HepG2 (cell line): ENCODE measurements around the gene ASF1B. TPM values are rescaled to one million over a fixed set of nuclear protein-coding genes. Genes with fewer than 3 reads are reported as not detected.

Experiments used
- ATAC-seq: fragments of 200-7000 bp; cut with Tn5 transposase; 3 replicates; pipeline ENCODE4 v1.9.1; 2020; ENCODE audit warnings: mild to moderate bottlenecking, moderate library complexity
- BruUV-seq: library from RNA; stranded (reverse); fragments of 400-500 nt; replicated peaks from 2 replicates; lab custom pipeline; 2021; lab: Mats Ljungman, UMichigan
- CTCF ChIA-PET: fragments of 300-600 bp; formaldehyde crosslinking; extraction: SDS; loops from one replicate; lab custom pipeline; 2021; ENCODE audit warnings: low total read pairs, inconsistent platforms, low intra/inter-chr PET ratio; lab: Yijun Ruan, JAX
- POLR2A ChIA-PET: fragments of 350-600 bp; sonication (Branson Sonifier 250); formaldehyde crosslinking; loops from one replicate; lab custom pipeline; 2020; ENCODE audit warnings: antibody characterized with exemption, inconsistent platforms; lab: Yijun Ruan, JAX
- DNase-seq: peaks from one replicate; pipeline ENCODE4 v3.0.0-alpha.2; 2015; ENCODE audit warnings: low spot score
- FAIRE-seq: peaks from 3 replicates; lab custom pipeline; 2011; peaks lifted over from hg19 to GRCh38; lab: Jason Lieb, UNC
- H2AFZ ChIP-seq: one replicate; pipeline ENCODE4 v1.6.1; 2011; ENCODE audit warnings: low read length, inconsistent platforms
- H3K27ac ChIP-seq: fragments of 300-600 bp; 3 replicates; pipeline ENCODE4 v1.8.0; 2011; ENCODE audit warnings: mixed run types, mild to moderate bottlenecking, mixed read lengths, low read length, inconsistent platforms; ENCODE audit not compliant: insufficient read depth; ENCODE audit errors: extremely low read length
- H3K27me3 ChIP-seq, 2 experiments: fragments of 200-600 bp in 1 of 2; 2 replicates in 1 of 2; 3 replicates in 1 of 2; pipeline versions ENCODE4 v1.6.0 to v1.8.0; 2011; ENCODE audit warnings: low read length in 2 of 2, mild to moderate bottlenecking in 2 of 2, moderate library complexity in 2 of 2, inconsistent platforms in 1 of 2; ENCODE audit not compliant: insufficient read depth in 2 of 2, control insufficient read depth in 1 of 2
- H3K36me3 ChIP-seq, 2 experiments: fragments of 200-600 bp in 1 of 2; replicated peaks in 1 of 2; 2 replicates in 1 of 2; 3 replicates in 1 of 2; pipeline versions ENCODE4 v1.5.1 to v1.8.0; 2011; ENCODE audit warnings: low read length in 2 of 2, inconsistent platforms in 1 of 2; ENCODE audit not compliant: insufficient read depth in 2 of 2, control insufficient read depth in 1 of 2
- H3K4me1 ChIP-seq: 2 replicates; pipeline ENCODE4 v1.5.1; 2012; ENCODE audit warnings: low read length, inconsistent platforms; ENCODE audit not compliant: insufficient read depth
- H3K4me2 ChIP-seq: 2 replicates; pipeline ENCODE4 v1.6.0; 2011; ENCODE audit warnings: low read depth, low read length, inconsistent platforms
- H3K4me3 ChIP-seq, 3 experiments: fragments of 200-600 bp in 1 of 3; sonication (generic), shearing (Covaris generic) in 1 of 3; replicated peaks in 1 of 3; 2 replicates each; pipeline ENCODE4 v1.5.1; 2011 to 2016; ENCODE audit warnings: low read length in 3 of 3, inconsistent platforms in 2 of 3, low read depth in 2 of 3, mild to moderate bottlenecking in 2 of 3, control low read depth in 1 of 3, mixed read lengths in 1 of 3; ENCODE audit not compliant: insufficient read depth in 1 of 3
- H3K79me2 ChIP-seq: one replicate; pipeline ENCODE4 v1.6.1; 2011; ENCODE audit warnings: low read length, inconsistent platforms; ENCODE audit not compliant: insufficient read depth
- H3K9ac ChIP-seq: 2 replicates; pipeline ENCODE4 v1.6.0; 2011; ENCODE audit warnings: mild to moderate bottlenecking, low read depth, low read length, inconsistent platforms; ENCODE audit not compliant: insufficient read depth
- H3K9me3 ChIP-seq: 2 replicates; pipeline ENCODE4 v1.5.1; 2012; ENCODE audit warnings: mild to moderate bottlenecking, low read length
- H4K20me1 ChIP-seq: 2 replicates; pipeline ENCODE4 v1.6.0; 2011; ENCODE audit warnings: inconsistent platforms, mild to moderate bottlenecking, low read length, moderate library complexity; ENCODE audit not compliant: insufficient read depth
- ATF7 ChIP-seq, 2 experiments: fragments of 450-650 bp in 1 of 2; sonication (generic) in 1 of 2; formaldehyde crosslinking in 1 of 2; IDR thresholded peaks; 2 replicates each; pipeline versions ENCODE4 v1.4.0 to v1.6.1; 2016 to 2020; ENCODE audit warnings: antibody characterized with exemption in 1 of 2, mild to moderate bottlenecking in 1 of 2, missing genetic modification reagents in 1 of 2
- GABPB1 ChIP-seq: IDR thresholded peaks from 2 replicates; pipeline ENCODE4 v1.6.1; 2016; ENCODE audit warnings: mild to moderate bottlenecking, missing genetic modification reagents, moderate library complexity, missing compliant biosample characterization
- PATZ1 ChIP-seq: sonication (generic); formaldehyde crosslinking; IDR thresholded peaks from 2 replicates; pipeline ENCODE4 v1.4.0; 2020; ENCODE audit warnings: missing genetic modification reagents
- RFXAP ChIP-seq: sonication (generic); formaldehyde crosslinking; IDR thresholded peaks from 2 replicates; pipeline ENCODE4 v1.4.0; 2020; ENCODE audit warnings: missing genetic modification reagents, borderline replicate concordance
- TFDP1 ChIP-seq: IDR thresholded peaks from 2 replicates; pipeline ENCODE4 v1.6.1; 2016; ENCODE audit warnings: missing compliant biosample characterization, missing genetic modification reagents, borderline replicate concordance
- THAP11 ChIP-seq: IDR thresholded peaks from 2 replicates; pipeline ENCODE4 v1.6.1; 2016; ENCODE audit warnings: missing biosample characterization, missing genetic modification reagents
- ZMYM2 ChIP-seq: sonication (generic); formaldehyde crosslinking; IDR thresholded peaks from 2 replicates; pipeline ENCODE4 v1.8.0; 2022; ENCODE audit warnings: mild to moderate bottlenecking, missing genetic modification reagents
- ZNF598 ChIP-seq: sonication (generic); formaldehyde crosslinking; IDR thresholded peaks from 2 replicates; pipeline ENCODE4 v1.5.1; 2020; ENCODE audit warnings: mild to moderate bottlenecking, missing genetic modification reagents, borderline replicate concordance
- ZXDC ChIP-seq: sonication (generic); formaldehyde crosslinking; IDR thresholded peaks from 2 replicates; pipeline ENCODE4 v1.5.0; 2020; ENCODE audit warnings: mild to moderate bottlenecking, missing genetic modification reagents
- WGBS: methylation state at CpG from one replicate; pipeline ENCODE4 v1.1.6; 2017; ENCODE audit warnings: low lambda C conversion rate; 5-methylcytosine and 5-hydroxymethylcytosine counted together
- in situ Hi-C: cut with HindIII; loops from 2 replicates; pipeline ENCODE4 v1.10.0; 2017; ENCODE audit warnings: low pct_unique_long_range_greater_than_20kb; ENCODE audit not compliant: extremely low pct_ligation_motif_present
- intact Hi-C: fragments of 100-400 bp; cut with micrococcal nuclease; formaldehyde crosslinking; loops from one replicate; pipeline ENCODE4 v1.10.0; 2022; ENCODE audit not compliant: unreplicated experiment
- polyA plus RNA-seq, 8 experiments: library from polyadenylated mRNA; depleted of rRNA in 3 of 8; stranded (reverse) in 7 of 8; unstranded in 1 of 8; fragments of >200 nt; fragmentation: Illumina TruSeq in 4 of 8; extraction: Trizol in 4 of 8; gene quantifications; 2 replicates each; pipeline versions ENCODE4 v1.2.1 to v1.2.3, GENCODE V29; 2011 to 2016; ENCODE audit warnings: low read depth in 4 of 8, missing spikeins in 1 of 8, mixed read lengths in 1 of 8; ENCODE audit not compliant: insufficient read depth in 1 of 8
- total RNA-seq, 5 experiments: library from RNA; depleted of rRNA; stranded (reverse); fragments of >200 nt; fragmentation: Illumina TruSeq; extraction: Trizol; gene quantifications; 2 replicates each; pipeline ENCODE4 v1.2.3, GENCODE V29; 2016; ENCODE audit warnings: low read depth in 1 of 5

Gene ASF1B
- total and polyA plus RNA-seq, 2 of the 13 experiments (the other 11 are each of a cell fraction or from before 2014, with no cell fraction given), result 18.2 to 24.8 TPM

GRCh38 chr19:14078411-14078810 is 58.0 kb downstream of the ASF1B start:
- Histone ChIP-seq H3K36me3 (no peaks in the 10 kb centered on the region), H3K9ac (no peak overlapping the region), H3K4me1 (peaks cover 27% of the 10 kb centered on the region), H4K20me1 (no peaks in the 10 kb centered on the region), H2AFZ (no peak overlapping the region), H3K27ac (no peak overlapping the region), H3K79me2 (peaks cover 8% of the 10 kb centered on the region), H3K4me3 (no peak overlapping the region), H3K9me3 (no peaks in the 10 kb centered on the region), H3K27me3 (no peaks in the 10 kb centered on the region; a peak in 1 of 5 replicates), H3K4me2 (no peak overlapping the region)
- 94% methylated on average over 2 of the region's 2 CpGs for WGBS
- in situ Hi-C loops, result no loop called here
- TF ChIP-seq ZNF598 (CRISPR knock-in tag) (no peak), RFXAP (CRISPR knock-in tag) (no peak), ZMYM2 (CRISPR knock-in tag) (no peak), THAP11 (no peak), TFDP1 (CRISPR knock-in tag) (no peak), GABPB1 (CRISPR knock-in tag) (no peak), ATF7 (IDR thresholded peaks at IDR 0.05) (no peak), ATF7 (CRISPR knock-in tag; IDR thresholded peaks at IDR 0.05) (no peak), ZXDC (CRISPR knock-in tag) (no peak), PATZ1 (no peak)
- no peak for ATAC-seq
- ChIA-PET POLR2A (interaction anchor here (1.1 to 1.4 kb wide), 2 partner anchors 19 to 58 kb away, joined by 3 read pairs; partner anchors contain the start of gene ASF1B), CTCF (no interaction called here)
- BruUV-seq, result no TSS peak
- no peak for FAIRE-seq
- DNase-seq, result no peak
- intact Hi-C loops, result no loop called here
